ENCODE results near the gene RGL1. TPM values are rescaled to one million over a fixed set of nuclear protein-coding genes. Genes with fewer than 3 reads are reported as not detected.

The RGL1 gene
- total and polyA plus RNA-seq, 9 of the 15 experiments (the other 6 are each of a cell fraction or from before 2014, with no cell fraction given), result under 0.01 to 0.07 (median 0.04) TPM

- no peak for TF ChIP-seq SAP30 (IDR thresholded peaks at IDR 0.05; ENCODE audit: borderline replicate concordance, insufficient read depth, low read depth, low read length, poor library complexity, severe bottlenecking)
- peak; percentile 54; the same call in 1 of the 2 replicates for TF ChIP-seq NFE2 (IDR thresholded peaks at IDR 0.05; ENCODE audit: low read depth)
- peak; percentile 52 for TF ChIP-seq MAFK (IDR thresholded peaks at IDR 0.05; ENCODE audit: low read length)
- 0 out of 2 replicates have a peak, but pooled peaks have one; percentile 13 for TF ChIP-seq ATF4 (CRISPR knock-in tag; IDR thresholded peaks at IDR 0.05)
- no peak for TF ChIP-seq MAFF (IDR thresholded peaks at IDR 0.05; ENCODE audit: low read length)
- peak; percentile 13; the same call in 1 of the 2 replicates for TF ChIP-seq SOX6 (IDR thresholded peaks at IDR 0.05)
- TF ChIP-seq HSF4 (CRISPR knock-in tag; IDR thresholded peaks at IDR 0.05; ENCODE audit: borderline replicate concordance), result no peak
- TF ChIP-seq ZNF668 (CRISPR knock-in tag; IDR thresholded peaks at IDR 0.05), result no peak
- TF ChIP-seq ZBTB9 (CRISPR knock-in tag; IDR thresholded peaks at IDR 0.05), result peak; percentile 60; the same call in 1 of the 2 replicates
- no peak for TF ChIP-seq ZNF124 (CRISPR knock-in tag; IDR thresholded peaks at IDR 0.05)
- TF ChIP-seq ZNF766 (CRISPR knock-in tag; conservative IDR thresholded peaks at IDR 0.05), result no peak
- TF ChIP-seq ZNF165 (CRISPR knock-in tag; IDR thresholded peaks at IDR 0.05; ENCODE audit: borderline replicate concordance), result no peak
- no peak for TF ChIP-seq MTA3 (IDR thresholded peaks at IDR 0.05; ENCODE audit: borderline replicate concordance)
- TF ChIP-seq ZNF263 (CRISPR knock-in tag; IDR thresholded peaks at IDR 0.05; ENCODE audit: borderline replicate concordance), result no peak
- no peak for TF ChIP-seq ARHGAP35 (IDR thresholded peaks at IDR 0.05; ENCODE audit: partially characterized antibody)
- no peak for TF ChIP-seq ZBTB12 (CRISPR knock-in tag; IDR thresholded peaks at IDR 0.05)
- no peak for TF ChIP-seq ZNF408 (CRISPR knock-in tag; IDR thresholded peaks at IDR 0.05; ENCODE audit: low read depth)
- 0 out of 2 replicates have a peak, but pooled peaks have one; percentile 16 for TF ChIP-seq ZNF239 (CRISPR knock-in tag; IDR thresholded peaks at IDR 0.05)
- TF ChIP-seq GATA2 (CRISPR knock-in tag; IDR thresholded peaks at IDR 0.05), result no peak
- TF ChIP-seq FOXJ2 (tag; IDR thresholded peaks at IDR 0.05), result no peak
- TF ChIP-seq FOSL1 (tag; conservative IDR thresholded peaks at IDR 0.05), result peak; percentile 94
- peak; percentile 93 for TF ChIP-seq ZNF175 (CRISPR knock-in tag; IDR thresholded peaks at IDR 0.05; ENCODE audit: low read depth)
- TF ChIP-seq ARID3A (IDR thresholded peaks at IDR 0.05; ENCODE audit: borderline replicate concordance, low read depth, low read length), result no peak
- no peak for TF ChIP-seq ZSCAN32 (CRISPR knock-in tag; IDR thresholded peaks at IDR 0.05)
- no peak for TF ChIP-seq NCOA2 (IDR thresholded peaks at IDR 0.05; ENCODE audit: partially characterized antibody in 2 of 2)
Observed at GRCh38 chr1:183956559-183957188, 151.8 kb downstream of the RGL1 start (continued).

All from K562 (cell line).